H1 (cell line): ENCODE results near the gene ANXA1. TPM values are rescaled to one million over a fixed set of nuclear protein-coding genes. Genes with fewer than 3 reads are reported as not detected.

Experiments
- CTCF ChIA-PET: fragments of 300-600 bp; sonication (Branson Sonifier 250); formaldehyde crosslinking; loops from one replicate; lab custom pipeline; 2021; ENCODE audit not compliant: partially characterized antibody; lab: Charles Lee
- POLR2A ChIA-PET: fragments of 300-600 bp; sonication (Branson Sonifier 250); formaldehyde crosslinking; loops from one replicate; lab custom pipeline; 2021; ENCODE audit warnings: inconsistent platforms; ENCODE audit not compliant: partially characterized antibody; lab: Charles Lee
- DNase-seq, 2 experiments: peaks; one replicate each; pipeline versions ENCODE4 v3.0.0 to v3.0.0-alpha.2; 2010 to 2022; ENCODE audit warnings: low spot score in 2 of 2, low read depth in 1 of 2, mixed read lengths in 1 of 2
- FAIRE-seq: peaks from 2 replicates; lab custom pipeline; 2011; peaks lifted over from hg19 to GRCh38; lab: Jason Lieb, UNC
- H2AFZ ChIP-seq: 2 replicates; pipeline ENCODE4 v1.8.1; 2012; ENCODE audit warnings: low read length, inconsistent platforms
- H2AK5ac ChIP-seq: 2 replicates; pipeline ENCODE4 v1.6.1; 2013; ENCODE audit warnings: low read depth, low read length
- H2BK120ac ChIP-seq: replicated peaks from 2 replicates; pipeline ENCODE3; 2013; ENCODE audit warnings: low read depth, low read length, inconsistent platforms
- H2BK12ac ChIP-seq: 2 replicates; pipeline ENCODE4 v1.6.1; 2013; ENCODE audit warnings: low read depth, low read length
- H2BK15ac ChIP-seq: 2 replicates; pipeline ENCODE4 v1.6.1; 2013; ENCODE audit warnings: low read length
- H2BK20ac ChIP-seq: 2 replicates; pipeline ENCODE4 v1.6.1; 2013; ENCODE audit warnings: low read length
- H2BK5ac ChIP-seq: 2 replicates; pipeline ENCODE4 v1.6.1; 2013; ENCODE audit warnings: low read depth, low read length
- H3K14ac ChIP-seq: 2 replicates; pipeline ENCODE4 v1.6.1; 2013; ENCODE audit warnings: inconsistent platforms; ENCODE audit not compliant: insufficient read length
- H3K18ac ChIP-seq: 2 replicates; pipeline ENCODE4 v1.6.1; 2013; ENCODE audit warnings: low read length; ENCODE audit errors: extremely low read depth
- H3K23ac ChIP-seq: 2 replicates; pipeline ENCODE4 v1.6.1; 2013; ENCODE audit warnings: inconsistent platforms; ENCODE audit not compliant: insufficient read length
- H3K23me2 ChIP-seq: 2 replicates; pipeline ENCODE4 v1.6.1; 2013; ENCODE audit warnings: low read depth, low read length
- H3K27ac ChIP-seq: 2 replicates; pipeline ENCODE4 v1.6.1; 2011; ENCODE audit warnings: low read depth, low read length, inconsistent platforms
- H3K27me3 ChIP-seq, 4 experiments: replicated peaks in 1 of 4; 1 replicate in 1 of 4; 2 replicates in 3 of 4; pipeline versions ENCODE4 v1.6.1 to v1.8.1; 2011 to 2013; ENCODE audit warnings: low read length in 3 of 4, mild to moderate bottlenecking in 3 of 4, inconsistent platforms in 2 of 4, mixed read lengths in 2 of 4, moderate library complexity in 1 of 4; ENCODE audit not compliant: control insufficient read depth in 3 of 4, insufficient read depth in 3 of 4; ENCODE audit errors: extremely low read depth in 1 of 4
- H3K36me3 ChIP-seq, 4 experiments: 2 replicates each; pipeline versions ENCODE4 v1.6.1 to v1.8.1; 2011 to 2013; ENCODE audit warnings: mild to moderate bottlenecking in 4 of 4, low read length in 3 of 4, moderate library complexity in 2 of 4, control low read depth in 1 of 4, inconsistent platforms in 1 of 4; ENCODE audit not compliant: insufficient read depth in 4 of 4, control insufficient read depth in 2 of 4
- H3K4ac ChIP-seq: replicated peaks from 2 replicates; pipeline ENCODE3; 2013; ENCODE audit warnings: low read length, low read depth, mixed read lengths, inconsistent platforms; ENCODE audit not compliant: insufficient read length
- H3K4me1 ChIP-seq, 4 experiments: replicated peaks in 1 of 4; 1 replicate in 1 of 4; 2 replicates in 3 of 4; pipeline versions ENCODE4 v1.6.1 to v1.8.1; 2011 to 2013; ENCODE audit warnings: low read length in 3 of 4, inconsistent platforms in 2 of 4, mixed read lengths in 1 of 4; ENCODE audit not compliant: insufficient read depth in 4 of 4, control insufficient read depth in 3 of 4
- H3K4me2 ChIP-seq, 2 experiments: 2 replicates each; pipeline versions ENCODE4 v1.6.1 to v1.8.1; 2011 to 2013; ENCODE audit warnings: low read depth in 2 of 2, low read length in 2 of 2, control low read depth in 1 of 2, inconsistent platforms in 1 of 2, mild to moderate bottlenecking in 1 of 2; ENCODE audit not compliant: insufficient read depth in 1 of 2
- H3K4me3 ChIP-seq, 4 experiments: fragments of 200-600, 300-600 bp in 1 of 4; sonication (generic), shearing (Covaris generic), sonication (Bioruptor Twin) in 1 of 4; 2 replicates each; pipeline versions ENCODE4 v1.5.1 to v1.8.1; 2011 to 2016; ENCODE audit warnings: low read length in 4 of 4, low read depth in 3 of 4, control low read depth in 2 of 4, inconsistent platforms in 2 of 4, mild to moderate bottlenecking in 2 of 4, mixed read lengths in 1 of 4, moderate library complexity in 1 of 4; ENCODE audit not compliant: insufficient read depth in 2 of 4; ENCODE audit errors: extremely low read depth in 1 of 4
- H3K56ac ChIP-seq: replicated peaks from 2 replicates; pipeline ENCODE3; 2013; ENCODE audit warnings: low read depth, mild to moderate bottlenecking, mixed read lengths, low read length, inconsistent platforms; ENCODE audit not compliant: insufficient read length
- H3K79me1 ChIP-seq: 2 replicates; pipeline ENCODE4 v1.6.1; 2013; ENCODE audit warnings: low read depth, low read length, control low read depth
- H3K79me2 ChIP-seq, 2 experiments: 2 replicates each; pipeline versions ENCODE4 v1.6.1 to v1.8.1; 2012 to 2013; ENCODE audit warnings: low read length in 2 of 2, mild to moderate bottlenecking in 2 of 2, inconsistent platforms in 1 of 2; ENCODE audit not compliant: insufficient read depth in 2 of 2, control insufficient read depth in 1 of 2
- H3K9ac ChIP-seq, 4 experiments: replicated peaks in 1 of 4; 1 replicate in 1 of 4; 2 replicates in 3 of 4; pipeline versions ENCODE4 v1.6.1 to v1.8.1; 2011 to 2013; ENCODE audit warnings: low read depth in 3 of 4, low read length in 3 of 4, control low read depth in 2 of 4, mild to moderate bottlenecking in 2 of 4, moderate library complexity in 2 of 4, inconsistent platforms in 1 of 4; ENCODE audit errors: extremely low read depth in 1 of 4
- H3K9me3 ChIP-seq, 2 experiments: 2 replicates each; pipeline versions ENCODE4 v1.6.1 to v1.8.1; 2012 to 2013; ENCODE audit warnings: mild to moderate bottlenecking in 2 of 2, moderate library complexity in 2 of 2, control low read depth in 1 of 2, inconsistent platforms in 1 of 2, low read depth in 1 of 2, low read length in 1 of 2, mixed read lengths in 1 of 2; ENCODE audit not compliant: insufficient read depth in 2 of 2
- H4K20me1 ChIP-seq, 2 experiments: replicated peaks in 1 of 2; 2 replicates each; pipeline versions ENCODE3 to v1.8.1; 2011 to 2013; ENCODE audit warnings: inconsistent platforms in 2 of 2, low read length in 2 of 2, mild to moderate bottlenecking in 1 of 2; ENCODE audit not compliant: insufficient read depth in 2 of 2, control insufficient read depth in 1 of 2
- H4K5ac ChIP-seq: 2 replicates; pipeline ENCODE4 v1.6.1; 2013; ENCODE audit warnings: low read length, low read depth, mixed read lengths, inconsistent platforms; ENCODE audit not compliant: insufficient read length
- H4K8ac ChIP-seq: 2 replicates; pipeline ENCODE4 v1.8.0; 2013; ENCODE audit warnings: mild to moderate bottlenecking, moderate library complexity, low read length, inconsistent platforms; ENCODE audit not compliant: insufficient read depth; ENCODE audit errors: extremely low read depth
- H4K91ac ChIP-seq: replicated peaks from 2 replicates; pipeline ENCODE3; 2013; ENCODE audit warnings: low read length, mixed read lengths, inconsistent platforms; ENCODE audit not compliant: insufficient read length
- ASH2L ChIP-seq: fragments of 200-600, 300-600 bp; sonication (generic); IDR thresholded peaks from one replicate; pipeline ENCODE4 v1.7.1; 2017; ENCODE audit warnings: low read length
- EGR1 ChIP-seq: IDR thresholded peaks from 2 replicates; pipeline ENCODE4 v1.6.1; 2011; ENCODE audit warnings: low read depth, low read length, borderline replicate concordance
- GTF2F1 ChIP-seq: IDR thresholded peaks from 2 replicates; pipeline ENCODE4 v1.6.1; 2012; ENCODE audit warnings: low read depth, low read length, improper control_type of control experiment, borderline replicate concordance
- HDAC6 ChIP-seq: IDR thresholded peaks from one replicate; pipeline ENCODE4 v1.7.1; 2012; ENCODE audit warnings: low read depth, mild to moderate bottlenecking, inconsistent platforms, low read length, moderate library complexity
- KDM1A ChIP-seq: fragments of 200-600, 300-600 bp; sonication (generic); IDR thresholded peaks from 2 replicates; pipeline ENCODE4 v1.7.1; 2016; ENCODE audit warnings: mild to moderate bottlenecking, low read length, borderline replicate concordance
- MAFK ChIP-seq: IDR thresholded peaks from 2 replicates; pipeline ENCODE4 v1.6.1; 2012; ENCODE audit warnings: low read depth, mild to moderate bottlenecking, improper control_type of control experiment, low read length
- POLR2A ChIP-seq, 2 experiments: IDR thresholded peaks; 1 replicate in 1 of 2; 2 replicates in 1 of 2; pipeline ENCODE4 v1.6.1; 2011; ENCODE audit warnings: low read depth in 2 of 2, low read length in 2 of 2, mild to moderate bottlenecking in 2 of 2; ENCODE audit errors: control extremely low read depth in 1 of 2
- RAD21 ChIP-seq, 2 experiments: IDR thresholded peaks in 1 of 2; conservative IDR thresholded peaks in 1 of 2; 2 replicates each; pipeline ENCODE4 v1.6.1; 2011; ENCODE audit warnings: low read depth in 2 of 2, low read length in 2 of 2, improper control_type of control experiment in 1 of 2, inconsistent platforms in 1 of 2, mild to moderate bottlenecking in 1 of 2, moderate library complexity in 1 of 2
- RNF2 ChIP-seq: fragments of 200-900, 300-1000 bp; sonication (generic); IDR thresholded peaks from 2 replicates; pipeline ENCODE4 v1.7.1; 2016; ENCODE audit warnings: borderline replicate concordance, low read depth, mild to moderate bottlenecking, antibody characterized with exemption, low read length; ENCODE audit not compliant: poor library complexity, severe bottlenecking; ENCODE audit errors: missing control alignments
- RXRA ChIP-seq: IDR thresholded peaks from 2 replicates; pipeline ENCODE4 v1.6.1; 2011; ENCODE audit warnings: low read depth, mild to moderate bottlenecking, low read length, moderate library complexity; ENCODE audit not compliant: insufficient read depth
- SP1 ChIP-seq: IDR thresholded peaks from 2 replicates; pipeline ENCODE4 v1.6.1; 2011; ENCODE audit warnings: low read depth, low read length
- TAF1 ChIP-seq: IDR thresholded peaks from 2 replicates; pipeline ENCODE4 v1.6.1; 2011; ENCODE audit warnings: mild to moderate bottlenecking, low read depth, low read length
- TAF7 ChIP-seq: optimal IDR thresholded peaks from 2 replicates; pipeline ENCODE3; 2011; ENCODE audit warnings: low read depth, mild to moderate bottlenecking, inconsistent platforms, low read length, moderate library complexity, borderline replicate concordance
- TBP ChIP-seq: IDR thresholded peaks from 2 replicates; pipeline ENCODE4 v1.6.1; 2011; ENCODE audit warnings: low read depth, low read length, improper control_type of control experiment
- WGBS, 2 experiments: shearing (Covaris generic) in 1 of 2; methylation state at CpG; one replicate each; pipeline versions ENCODE4 v1.1.6 to v1.1.7; 2013 to 2015; ENCODE audit warnings: low lambda C conversion rate in 2 of 2, mixed read lengths in 2 of 2, inconsistent platforms in 1 of 2, low coverage in 1 of 2, missing lambda C conversion rate in 1 of 2; ENCODE audit not compliant: insufficient replicate concordance in 2 of 2, insufficient coverage in 1 of 2, insufficient read length in 1 of 2; ENCODE audit errors: extremely low coverage in 1 of 2, missing lambda C conversion rate in 1 of 2; 5-methylcytosine and 5-hydroxymethylcytosine counted together
- polyA plus RNA-seq, 7 experiments: library from polyadenylated mRNA; depleted of rRNA in 3 of 7; stranded (reverse) in 5 of 7; unstranded in 2 of 7; fragments of >200 nt in 5 of 7; fragments of 200-250 nt in 2 of 7; gene quantifications; 1 replicate in 5 of 7; 2 replicates in 1 of 7; 4 replicates in 1 of 7; pipeline versions ENCODE4 v1.2.1 to v1.2.3, GENCODE V29; 2011 to 2013; ENCODE audit warnings: missing spikeins in 2 of 7, mixed read lengths in 2 of 7
- total RNA-seq: library from RNA; stranded (reverse); fragmentation: NEBNext Ultra II Directional; extraction: Animal tissue kit (Norgen Biotek cat#: 25700); gene quantifications from 2 replicates; pipeline ENCODE4 v1.2.1, GENCODE V29; 2021

ANXA1 gene
- total and polyA plus RNA-seq, 2 of the 8 experiments (the other 6 are each of a cell fraction or from before 2014, with no cell fraction given): 0.71 to 5.7 TPM

GRCh38 chr9:73157811-73158210 is 6.1 kb downstream of the ANXA1 start:
- Histone ChIP-seq H3K27me3 (no peaks in the 10 kb centered on the region), H2AK5ac (no peak overlapping the region), H2BK20ac (no peak overlapping the region), H3K36me3 (no peaks in the 10 kb centered on the region), H4K20me1 (no peaks in the 10 kb centered on the region), H3K23me2 (no peaks in the 10 kb centered on the region), H3K79me2 (no peaks in the 10 kb centered on the region), H3K23ac (no peak overlapping the region), H3K56ac (no peak overlapping the region), H2BK12ac (no peak overlapping the region), H2BK120ac (no peak overlapping the region), H3K4me1 (peaks cover 0 to 8% (median 4%) of the 10 kb centered on the region in 4 experiments; a peak in 4 of 7 replicates), H4K8ac (no peak overlapping the region), H3K4me3 (no peak overlapping the region), H3K18ac (no peak overlapping the region), H3K9ac (no peak overlapping the region), H2BK15ac (no peak overlapping the region), H3K79me1 (no peaks in the 10 kb centered on the region), H3K9me3 (no peaks in the 10 kb centered on the region), H4K5ac (no peak overlapping the region), H3K27ac (no peak overlapping the region), H4K91ac (no peak overlapping the region), H3K14ac (no peak overlapping the region), H3K4ac (no peak overlapping the region), H2BK5ac (no peak overlapping the region), H2AFZ (no peak overlapping the region), H3K4me2 (no peak overlapping the region)
- no peak for DNase-seq
- no peak for FAIRE-seq
- whole genome bisulfite sequencing, 2 experiments: 91% methylated on average over 2 of the region's 2 CpGs; no CpG with 5 or more reads in 1 of the 2 experiments
- no peak for TF ChIP-seq HDAC6
- no peak for TF ChIP-seq RAD21 (IDR thresholded peaks at IDR 0.05 in 1 of 2, conservative IDR thresholded peaks at IDR 0.05 in 1 of 2; ENCODE audit: low read depth in 2 of 2, low read length in 2 of 2)
- TF ChIP-seq TBP: no peak
- TF ChIP-seq KDM1A: no peak
- no peak for TF ChIP-seq TAF1
- TF ChIP-seq GTF2F1: no peak
- TF ChIP-seq TAF7: no peak
- no peak for TF ChIP-seq SP1
- no peak for TF ChIP-seq EGR1
- no peak for TF ChIP-seq MAFK
- TF ChIP-seq ASH2L: no peak
- TF ChIP-seq POLR2A (IDR thresholded peaks at IDR 0.05; ENCODE audit: control extremely low read depth in 1 of 2, low read depth in 2 of 2, low read length in 2 of 2): no peak
- TF ChIP-seq RNF2: no peak
- TF ChIP-seq RXRA: no peak
- POLR2A ChIA-PET: no interaction called here
- CTCF ChIA-PET: interaction anchor here (0.7 to 2.3 kb wide), 3 partner anchors 22 to 90 kb away, joined by 3 to 6 read pairs (median 3); no protein-coding TSS in a partner anchor
